ENCODE measurements around the gene P2RY6. TPM values are rescaled to one million over a fixed set of nuclear protein-coding genes. Genes with fewer than 3 reads are reported as not detected.
A peak's percentile ranks its signal among the peaks of the same experiment; 100 is the strongest.

P2RY6 gene
- total and polyA plus RNA-seq, 2 of the 8 experiments (the other 6 are each of a cell fraction or from before 2014, with no cell fraction given): 0.15 TPM; not detected in 1

DNA sequence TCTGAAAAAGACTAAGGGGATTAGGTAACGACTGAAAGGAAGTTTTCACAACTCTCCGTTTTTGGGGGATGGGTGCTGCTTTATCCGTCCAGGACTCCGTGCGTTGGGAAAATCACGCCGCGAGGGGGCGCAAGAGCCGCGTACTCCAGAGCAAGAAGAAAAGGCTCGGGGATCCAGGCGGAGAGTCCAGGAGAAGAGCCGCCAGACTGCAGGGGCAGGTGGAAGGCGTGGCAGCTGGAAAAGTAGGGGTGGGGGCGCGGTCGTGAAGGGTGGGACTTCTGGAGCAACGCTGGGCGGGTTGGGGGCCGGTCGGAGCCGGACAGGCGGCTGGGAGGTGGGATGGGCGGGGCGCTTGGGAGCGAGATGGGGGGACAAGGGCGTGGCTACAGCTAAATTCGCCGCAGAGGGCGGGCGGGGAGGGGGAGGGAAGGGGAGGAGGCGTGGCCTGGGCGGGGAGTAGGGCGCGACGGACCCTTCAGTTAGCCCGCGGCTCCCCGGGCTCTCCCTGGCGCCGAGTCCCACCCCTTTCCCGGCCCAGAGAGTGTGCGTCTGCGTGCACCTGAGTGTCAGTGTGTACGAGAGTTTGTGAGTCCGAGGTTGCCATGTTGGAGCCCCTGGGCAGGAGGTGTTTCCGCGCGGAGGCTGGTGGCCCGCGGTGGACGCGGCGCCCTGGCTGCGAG lies 35.3 kb downstream of the P2RY6 start (continued):
- peak; percentile 80 to 88 for TF ChIP-seq RAD21 (IDR thresholded peaks at IDR 0.05 in 1 of 2, conservative IDR thresholded peaks at IDR 0.05 in 1 of 2; ENCODE audit: low read depth in 2 of 2, low read length in 2 of 2)
- TF ChIP-seq CREB1 (IDR thresholded peaks at IDR 0.05): no peak; the same call in 1 of the 2 replicates
- no peak for TF ChIP-seq BCL11A (IDR thresholded peaks at IDR 0.05; ENCODE audit: low read depth in 2 of 2, low read length in 2 of 2)
- no peak for TF ChIP-seq BRCA1 (IDR thresholded peaks at IDR 0.05; ENCODE audit: low read depth, low read length)
- TF ChIP-seq, protein P1, sequence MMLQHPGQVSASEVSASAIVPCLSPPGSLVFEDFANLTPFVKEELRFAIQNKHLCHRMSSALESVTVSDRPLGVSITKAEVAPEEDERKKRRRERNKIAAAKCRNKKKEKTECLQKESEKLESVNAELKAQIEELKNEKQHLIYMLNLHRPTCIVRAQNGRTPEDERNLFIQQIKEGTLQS (IDR thresholded peaks at IDR 0.05; ENCODE audit: insufficient read depth, low read depth, low read length): no peak
- TF ChIP-seq GTF2F1 (IDR thresholded peaks at IDR 0.05; ENCODE audit: borderline replicate concordance, low read depth, low read length): no peak
- no peak for TF ChIP-seq FOSL1 (IDR thresholded peaks at IDR 0.05; ENCODE audit: insufficient read depth, low read depth, low read length)
- no peak for TF ChIP-seq CBX8 (IDR thresholded peaks at IDR 0.05; ENCODE audit: borderline replicate concordance, low read depth, low read length)
- no peak; the same call in 1 of the 2 replicates for TF ChIP-seq POLR2AphosphoS5 (IDR thresholded peaks at IDR 0.05; ENCODE audit: low read depth, low read length)
- no peak for TF ChIP-seq JUN (IDR thresholded peaks at IDR 0.05; ENCODE audit: low read depth, low read length)
- TF ChIP-seq SP1 (IDR thresholded peaks at IDR 0.05; ENCODE audit: low read depth, low read length): peak; percentile 62; the same call in 1 of the 2 replicates
- no peak for TF ChIP-seq NANOG (IDR thresholded peaks at IDR 0.05; ENCODE audit: insufficient read depth, low read depth, low read length, poor library complexity, severe bottlenecking)
- no peak for TF ChIP-seq SIX5 (IDR thresholded peaks at IDR 0.05; ENCODE audit: low read depth, low read length)
- no peak for TF ChIP-seq MAFK (IDR thresholded peaks at IDR 0.05; ENCODE audit: low read depth, low read length)
- no peak for TF ChIP-seq SRF (IDR thresholded peaks at IDR 0.05; ENCODE audit: low read depth, low read length)
- no peak for TF ChIP-seq NRF1 (IDR thresholded peaks at IDR 0.05; ENCODE audit: low read depth, low read length)
- 0 out of 2 replicates have a peak, but pooled peaks have one; percentile 25 for TF ChIP-seq KDM5A (IDR thresholded peaks at IDR 0.05; ENCODE audit: low read length)
- TF ChIP-seq RBBP5 (IDR thresholded peaks at IDR 0.05; ENCODE audit: borderline replicate concordance, low read depth, low read length): 0 out of 2 replicates have a peak, but pooled peaks have one; percentile 33
- TF ChIP-seq CBX5 (IDR thresholded peaks at IDR 0.05; ENCODE audit: low read depth, low read length): no peak

Measured in H1 (cell line).